WTC11 (cell line): ENCODE data around the gene ZNF254.

Experiments used
- HMGA2 ChIP-seq: fragments of 250-450 bp; sonication (Bioruptor Pico); IDR thresholded peaks from 2 replicates; pipeline ENCODE4 v1.4.0; 2021; ENCODE audit warnings: mild to moderate bottlenecking, moderate library complexity
- SMAD3 ChIP-seq: sonication (generic); formaldehyde crosslinking; IDR thresholded peaks from 2 replicates; pipeline ENCODE4 v1.8.0; 2022; ENCODE audit warnings: missing genetic modification reagents, mild to moderate bottlenecking, borderline replicate concordance
- SMAD4 ChIP-seq: sonication (generic); formaldehyde crosslinking; IDR thresholded peaks from 2 replicates; pipeline ENCODE4 v1.8.0; 2022; ENCODE audit warnings: mild to moderate bottlenecking, missing genetic modification reagents
- TF ChIP-seq, protein P1 (sequence below): sonication (generic); formaldehyde crosslinking; IDR thresholded peaks from 2 replicates; pipeline ENCODE4 v1.8.0; 2022; ENCODE audit warnings: mild to moderate bottlenecking, missing genetic modification reagents
- TF ChIP-seq, protein P2 (sequence below): fragments of 200-600 bp; IDR thresholded peaks from 2 replicates; pipeline ENCODE4 v1.8.0; 2022; ENCODE audit warnings: antibody characterized with exemption
- TF ChIP-seq, protein P3 (sequence below): fragments of 250-450 bp; sonication (Bioruptor Pico); IDR thresholded peaks from 2 replicates; pipeline ENCODE4 v2.1.2; 2022; ENCODE audit warnings: mild to moderate bottlenecking, moderate library complexity

DNA sequence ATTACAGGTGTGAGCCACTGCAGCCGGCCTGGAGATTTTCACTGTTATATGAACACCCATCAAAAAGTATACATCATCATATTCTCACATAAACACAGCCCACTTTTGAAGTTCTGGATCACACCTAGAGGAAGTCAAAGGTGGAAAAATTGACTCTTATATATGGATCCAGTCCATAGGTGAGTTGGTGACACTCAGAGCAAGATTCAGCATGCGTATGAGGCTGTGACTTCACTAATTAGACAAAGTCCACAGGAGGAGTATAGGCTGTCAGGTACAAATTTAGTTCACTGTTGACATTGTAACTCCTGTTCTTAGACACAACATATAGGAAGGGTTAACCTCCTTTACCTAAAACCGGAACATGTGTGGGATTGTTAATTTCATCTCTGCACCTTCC is 31.4 kb upstream of the ZNF254 start:
- TF ChIP-seq SMAD4 (CRISPR knock-in tag) (no peak), HMGA2 (CRISPR knock-in tag) (no peak), SMAD3 (CRISPR knock-in tag) (no peak)
- TF ChIP-seq, protein P1, sequence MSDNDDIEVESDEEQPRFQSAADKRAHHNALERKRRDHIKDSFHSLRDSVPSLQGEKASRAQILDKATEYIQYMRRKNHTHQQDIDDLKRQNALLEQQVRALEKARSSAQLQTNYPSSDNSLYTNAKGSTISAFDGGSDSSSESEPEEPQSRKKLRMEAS (CRISPR knock-in tag): no peak
- TF ChIP-seq, protein P2, sequence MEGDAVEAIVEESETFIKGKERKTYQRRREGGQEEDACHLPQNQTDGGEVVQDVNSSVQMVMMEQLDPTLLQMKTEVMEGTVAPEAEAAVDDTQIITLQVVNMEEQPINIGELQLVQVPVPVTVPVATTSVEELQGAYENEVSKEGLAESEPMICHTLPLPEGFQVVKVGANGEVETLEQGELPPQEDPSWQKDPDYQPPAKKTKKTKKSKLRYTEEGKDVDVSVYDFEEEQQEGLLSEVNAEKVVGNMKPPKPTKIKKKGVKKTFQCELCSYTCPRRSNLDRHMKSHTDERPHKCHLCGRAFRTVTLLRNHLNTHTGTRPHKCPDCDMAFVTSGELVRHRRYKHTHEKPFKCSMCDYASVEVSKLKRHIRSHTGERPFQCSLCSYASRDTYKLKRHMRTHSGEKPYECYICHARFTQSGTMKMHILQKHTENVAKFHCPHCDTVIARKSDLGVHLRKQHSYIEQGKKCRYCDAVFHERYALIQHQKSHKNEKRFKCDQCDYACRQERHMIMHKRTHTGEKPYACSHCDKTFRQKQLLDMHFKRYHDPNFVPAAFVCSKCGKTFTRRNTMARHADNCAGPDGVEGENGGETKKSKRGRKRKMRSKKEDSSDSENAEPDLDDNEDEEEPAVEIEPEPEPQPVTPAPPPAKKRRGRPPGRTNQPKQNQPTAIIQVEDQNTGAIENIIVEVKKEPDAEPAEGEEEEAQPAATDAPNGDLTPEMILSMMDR: no peak
- TF ChIP-seq, protein P3, sequence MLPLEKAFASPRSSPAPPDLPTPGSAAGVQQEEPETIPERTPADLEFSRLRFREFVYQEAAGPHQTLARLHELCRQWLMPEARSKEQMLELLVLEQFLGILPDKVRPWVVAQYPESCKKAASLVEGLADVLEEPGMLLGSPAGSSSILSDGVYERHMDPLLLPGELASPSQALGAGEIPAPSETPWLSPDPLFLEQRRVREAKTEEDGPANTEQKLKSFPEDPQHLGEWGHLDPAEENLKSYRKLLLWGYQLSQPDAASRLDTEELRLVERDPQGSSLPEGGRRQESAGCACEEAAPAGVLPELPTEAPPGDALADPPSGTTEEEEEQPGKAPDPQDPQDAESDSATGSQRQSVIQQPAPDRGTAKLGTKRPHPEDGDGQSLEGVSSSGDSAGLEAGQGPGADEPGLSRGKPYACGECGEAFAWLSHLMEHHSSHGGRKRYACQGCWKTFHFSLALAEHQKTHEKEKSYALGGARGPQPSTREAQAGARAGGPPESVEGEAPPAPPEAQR: no peak
